NCI-H1436 treated with DMSO at 0.1 percent for 48 hours (cell line): ENCODE measurements around the gene COX10.
A peak's percentile ranks its signal among the peaks of the same experiment; 100 is the strongest.
"Not testable (repeated sequence)": the region's sequence is repeated elsewhere in the genome, so short reads cannot be mapped to it uniquely, and the experiment has no call there.

Experiments
- DNase-seq: peaks from one replicate; lab custom pipeline; 2025; lab: John Stamatoyannopoulos, UW

Gene COX10

DNA sequence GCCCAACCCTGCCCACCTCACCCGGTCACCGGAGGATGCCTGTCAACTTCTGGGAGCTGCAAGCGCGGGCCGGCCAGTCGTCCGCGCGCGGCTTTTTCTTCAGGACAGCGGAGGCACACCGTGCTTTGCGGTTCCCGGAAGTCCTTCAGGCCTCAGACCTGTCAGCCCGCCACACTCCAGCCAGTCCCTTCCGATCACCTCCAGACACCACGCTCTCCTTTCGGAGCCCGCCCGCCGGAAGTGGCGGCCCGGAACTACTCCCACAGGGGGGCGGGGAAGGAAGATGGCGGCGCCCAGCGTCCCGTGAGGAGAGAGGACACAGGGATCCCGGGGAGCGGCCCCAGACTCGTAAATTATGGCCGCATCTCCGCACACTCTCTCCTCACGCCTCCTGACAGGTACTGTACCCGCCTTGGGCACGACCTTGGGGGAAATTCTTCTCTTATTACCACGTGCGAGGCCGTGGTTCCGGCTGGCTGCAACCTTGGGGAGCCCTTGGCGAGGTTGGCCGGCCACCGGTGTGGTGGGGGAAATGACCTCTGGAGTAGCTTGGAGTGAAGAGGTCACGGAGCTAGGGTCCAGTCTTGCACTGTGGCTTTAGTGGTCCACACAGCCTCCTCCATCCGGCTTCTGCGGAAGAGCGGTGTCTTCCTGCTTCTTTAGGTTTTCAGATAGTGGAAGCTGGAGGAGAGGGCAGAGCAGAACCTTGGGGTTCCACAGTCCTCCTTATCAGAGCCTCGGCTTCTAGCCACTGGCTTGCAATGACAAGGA, at the start of gene COX10:
Gene COX10 (plus strand): TSS at position 254 of the 771 bp plus-strand sequence. CDS start 102 bp downstream, at position 356.
- peak; percentile 5 for DNase-seq

DNA sequence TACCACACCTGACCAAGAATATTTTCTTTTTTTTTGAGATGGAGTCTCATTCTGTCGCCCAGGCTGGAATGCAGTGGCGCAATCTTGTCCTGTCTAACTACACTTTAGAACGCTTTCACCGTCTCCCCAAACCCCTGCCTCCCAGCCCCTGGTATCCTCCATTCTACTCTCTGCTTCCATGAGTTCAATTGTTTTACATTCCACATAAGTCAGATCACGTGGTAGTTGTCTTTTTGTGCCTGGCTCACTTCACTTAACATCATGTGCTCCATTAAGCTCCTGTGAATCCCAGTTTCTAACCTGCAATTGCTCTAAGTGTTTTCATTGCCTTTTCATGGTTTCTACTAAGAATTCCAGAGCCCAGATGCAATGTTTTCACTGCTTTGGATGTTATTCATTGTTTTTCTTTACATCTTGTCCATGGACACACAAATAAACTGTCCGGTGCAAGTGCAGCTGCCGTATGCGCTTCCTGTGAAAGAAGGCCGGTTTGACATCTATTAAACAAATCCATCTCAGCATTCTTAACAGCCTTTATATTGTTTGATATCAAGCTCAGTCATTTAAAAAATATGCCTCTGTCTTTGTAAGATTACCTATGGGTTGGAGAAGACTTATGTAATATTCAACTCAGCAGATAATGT, 47.5 kb upstream of the COX10 start:
- DNase-seq: not testable (repeated sequence)

DNA sequence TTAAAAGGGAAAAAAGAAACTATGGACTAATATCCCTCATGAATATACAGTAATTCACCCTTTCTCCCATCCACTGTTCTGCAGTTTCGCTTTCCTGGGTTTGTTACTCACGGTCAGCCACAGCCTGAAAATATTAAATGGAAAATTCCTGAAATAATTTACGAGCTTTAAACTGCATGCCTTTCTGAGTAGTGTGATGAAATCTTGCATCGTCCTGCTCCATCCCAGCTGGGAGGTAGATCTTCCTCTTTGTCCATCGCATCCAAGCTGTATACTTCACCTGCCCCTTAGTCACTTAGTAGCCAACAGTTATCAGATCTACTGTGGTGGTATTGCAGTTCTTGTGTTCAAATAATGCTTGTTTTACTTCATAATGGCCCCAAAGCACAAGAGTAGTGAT, 39.5 kb upstream of the COX10 start:
- not testable (repeated sequence) for DNase-seq

DNA sequence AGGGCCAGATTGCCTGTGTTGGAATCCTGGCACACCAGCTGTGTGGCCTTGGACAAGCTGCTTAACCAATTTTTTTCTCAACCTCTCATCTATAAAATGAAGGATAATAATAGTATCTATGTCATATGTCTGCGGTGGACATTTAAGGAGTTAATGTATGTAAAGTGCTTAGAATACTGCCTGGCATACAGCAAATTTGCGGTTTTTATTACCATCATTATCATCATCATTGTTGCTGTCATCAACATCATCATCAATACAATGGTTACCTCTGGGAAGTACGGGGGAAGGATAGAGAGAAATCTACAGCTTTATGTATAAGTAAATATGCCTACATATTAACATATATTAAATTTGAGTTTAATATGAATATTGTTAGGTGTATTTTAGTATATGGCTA, 37.1 kb upstream of the COX10 start:
- DNase-seq: no peak

DNA sequence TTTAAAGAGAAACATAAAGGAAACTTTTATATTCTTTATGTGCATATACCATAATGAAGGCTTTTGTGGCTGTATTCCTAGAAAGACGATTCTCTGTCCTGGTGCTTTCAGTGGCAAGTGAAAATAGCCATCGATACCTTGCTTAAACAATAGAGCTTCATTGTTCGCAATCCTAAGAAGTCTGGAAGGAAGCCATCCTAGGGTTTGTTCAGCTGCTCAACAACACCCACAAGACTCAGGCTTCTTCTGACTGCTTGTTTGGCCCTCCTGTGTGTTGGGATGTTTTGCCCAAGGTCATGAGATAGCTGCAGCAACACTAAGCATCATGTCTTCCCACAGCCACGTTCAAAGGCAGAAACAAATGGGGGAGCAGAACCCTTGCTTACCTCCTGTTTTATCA, 36.1 kb upstream of the COX10 start:
- no peak for DNase-seq

DNA sequence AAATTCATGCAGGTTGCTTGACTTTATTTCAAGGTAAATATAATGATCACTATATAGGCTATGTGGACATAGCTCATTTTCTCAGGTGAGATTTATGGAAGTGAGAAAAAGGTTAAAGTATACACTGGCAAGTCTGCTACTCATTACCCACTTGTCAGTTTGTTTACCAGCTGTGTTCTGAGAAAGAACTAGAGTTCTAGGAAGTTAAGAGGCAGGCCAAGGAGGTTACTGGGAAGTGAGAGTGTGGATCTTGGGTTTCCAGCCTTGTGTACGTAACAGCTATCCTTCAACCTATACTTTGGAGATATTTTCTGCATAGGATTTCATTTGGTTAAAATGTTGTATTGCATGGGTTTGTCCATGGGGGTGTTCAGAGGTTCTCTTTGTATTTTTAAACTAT, 31.9 kb upstream of the COX10 start:
- DNase-seq: no peak

DNA sequence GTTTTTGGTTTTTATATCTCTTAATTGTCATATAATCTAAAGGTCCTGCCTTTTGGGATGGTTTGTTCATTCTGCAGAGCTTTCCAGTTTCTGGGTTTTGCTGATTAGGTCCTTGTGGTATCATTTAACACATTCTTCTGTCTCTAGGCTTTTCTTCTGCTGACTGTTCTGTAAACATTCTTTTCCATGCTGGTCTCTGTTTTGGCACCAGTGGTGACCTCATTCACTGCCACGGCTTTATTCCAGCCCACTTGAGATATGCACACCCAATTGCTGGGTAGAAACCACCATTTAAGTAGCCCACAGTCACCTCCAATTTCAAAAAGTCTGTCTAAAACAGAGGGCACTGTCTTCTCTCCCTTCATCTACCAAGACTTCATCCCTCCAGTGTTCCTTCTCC, 31.1 kb upstream of the COX10 start:
- no peak for DNase-seq

DNA sequence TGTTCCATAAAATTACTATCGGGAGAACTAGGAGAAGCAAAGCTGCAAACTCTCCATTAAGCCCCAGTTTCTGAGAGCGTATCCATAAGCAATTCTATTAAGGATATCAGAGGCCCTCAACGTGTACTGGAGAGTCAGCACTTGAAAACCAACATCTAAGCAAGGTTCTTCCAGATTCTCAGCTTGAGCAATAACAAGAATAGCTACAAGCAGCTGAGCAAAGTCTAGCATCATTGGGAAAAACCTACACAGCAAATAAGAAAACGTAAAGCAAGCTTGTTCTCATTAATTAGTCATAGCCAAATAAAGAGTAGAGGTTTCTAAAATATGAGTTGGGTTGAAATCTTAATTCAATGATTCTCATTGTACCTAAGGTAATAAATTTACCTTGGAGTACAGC, 26.9 kb upstream of the COX10 start:
- no peak for DNase-seq

DNA sequence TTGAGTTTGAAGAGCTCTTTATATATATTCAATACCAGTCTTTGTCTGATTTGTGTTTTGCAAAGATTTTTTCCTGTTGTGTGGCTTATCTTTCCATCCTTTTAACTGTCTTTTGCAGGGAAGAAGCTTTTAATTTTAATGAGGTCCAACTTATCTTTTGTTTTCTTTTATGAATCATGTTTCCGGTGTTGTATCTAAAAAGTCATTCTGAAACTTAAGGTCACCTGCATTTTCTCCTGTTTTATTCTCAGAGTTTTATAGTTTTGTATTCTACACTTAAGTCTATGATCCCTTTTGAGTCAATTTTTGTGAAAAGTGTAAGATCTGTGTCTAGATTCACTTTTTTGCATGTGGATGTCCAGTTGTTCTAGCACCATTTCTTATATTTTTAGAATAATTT, 24.6 kb upstream of the COX10 start:
- no peak for DNase-seq

DNA sequence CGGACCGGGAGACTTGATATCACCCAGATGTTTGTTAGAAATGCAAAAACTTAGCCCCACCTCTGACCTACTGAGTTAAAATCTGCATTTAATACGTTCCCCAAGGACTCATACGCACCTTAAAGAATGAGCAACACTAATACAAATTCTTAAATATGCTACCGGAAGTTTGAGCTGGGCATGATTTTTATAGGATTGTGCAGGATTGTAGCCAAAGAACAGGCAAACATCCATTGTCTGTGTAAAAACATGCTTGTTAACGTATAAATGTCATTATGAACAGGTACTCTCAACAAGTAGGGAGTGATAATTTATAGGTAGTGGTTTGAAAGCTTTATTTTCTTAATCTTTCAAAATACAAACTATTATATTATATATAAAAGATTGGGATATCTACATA, 22.3 kb upstream of the COX10 start:
- DNase-seq: no peak

DNA sequence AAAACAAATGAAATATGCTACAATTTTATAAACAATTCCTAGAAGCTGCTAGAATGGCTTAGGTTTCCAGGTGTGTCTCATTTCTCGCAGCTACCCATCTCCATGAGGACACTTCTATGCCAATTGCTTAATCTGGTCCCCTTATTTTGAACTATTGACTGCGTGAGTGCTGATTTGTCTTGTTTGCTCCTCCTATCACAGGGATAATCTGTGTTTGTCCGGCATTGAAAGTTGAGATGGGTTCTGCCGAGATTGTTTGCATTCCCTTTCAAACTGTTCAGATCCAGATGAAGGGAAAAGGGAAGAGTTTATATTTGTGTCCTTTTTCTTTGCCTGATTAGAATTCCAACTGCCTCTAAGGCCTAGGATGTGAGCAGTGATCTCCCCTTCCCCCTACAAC, 21.7 kb upstream of the COX10 start:
- DNase-seq: no peak

DNA sequence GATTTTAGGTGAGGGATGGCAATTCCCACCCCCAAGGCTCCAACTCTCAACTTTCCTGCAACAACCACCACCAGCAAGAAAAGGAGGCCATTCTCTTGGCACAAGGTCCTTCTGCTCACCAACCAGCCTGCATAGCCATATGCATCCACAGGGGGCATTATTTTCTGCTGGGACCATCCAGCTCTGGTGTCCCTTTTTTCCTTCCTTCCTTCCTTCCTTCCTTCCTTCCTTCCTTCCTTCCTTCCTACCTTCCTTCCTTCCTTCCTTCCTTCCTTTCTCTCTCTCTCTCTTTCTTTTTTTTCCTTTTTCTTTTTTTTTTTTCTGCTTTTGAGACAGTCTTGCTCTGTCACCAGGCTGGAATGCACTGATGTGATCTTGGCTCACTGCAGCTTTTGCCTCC, 21.1 kb upstream of the COX10 start:
- no peak for DNase-seq

DNA sequence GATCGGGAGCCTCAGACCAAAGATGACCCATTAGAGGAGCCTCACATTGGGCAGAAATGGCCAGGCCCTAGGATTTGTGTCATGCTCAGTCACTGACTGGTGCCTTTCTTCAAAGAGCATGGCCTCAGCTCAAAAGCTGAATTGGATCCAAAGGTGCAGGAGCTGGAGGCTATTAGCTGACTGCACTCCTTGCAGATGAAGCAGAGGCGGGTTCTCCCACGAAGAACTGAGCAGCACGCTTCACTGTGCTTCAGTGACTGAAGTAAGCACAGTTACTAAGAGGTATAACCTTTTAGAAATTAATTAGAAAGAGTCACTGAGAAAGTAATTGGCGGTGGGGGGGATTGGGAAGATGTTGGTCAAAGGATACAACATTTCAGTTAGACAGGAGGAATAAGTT, 18.7 kb upstream of the COX10 start:
- DNase-seq: no peak

DNA sequence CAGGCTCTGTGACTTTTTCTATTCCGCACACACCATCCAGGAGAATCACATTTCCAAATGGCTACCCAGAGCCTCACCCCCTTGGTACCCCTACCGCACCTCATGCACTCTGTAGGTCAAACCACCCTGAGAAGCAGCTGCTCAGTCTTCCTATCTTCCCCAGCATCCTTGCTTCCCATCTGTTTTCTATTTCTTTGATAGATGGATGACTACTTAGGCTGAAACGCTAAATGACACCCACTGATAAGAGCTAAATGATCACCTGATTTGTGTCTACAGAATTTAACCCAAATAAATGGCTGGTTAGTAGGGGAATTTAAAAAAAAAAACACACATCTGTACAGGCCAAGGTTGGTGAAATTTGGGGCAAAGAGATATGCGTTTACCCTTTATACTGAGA, 17.6 kb upstream of the COX10 start:
- no peak for DNase-seq

DNA sequence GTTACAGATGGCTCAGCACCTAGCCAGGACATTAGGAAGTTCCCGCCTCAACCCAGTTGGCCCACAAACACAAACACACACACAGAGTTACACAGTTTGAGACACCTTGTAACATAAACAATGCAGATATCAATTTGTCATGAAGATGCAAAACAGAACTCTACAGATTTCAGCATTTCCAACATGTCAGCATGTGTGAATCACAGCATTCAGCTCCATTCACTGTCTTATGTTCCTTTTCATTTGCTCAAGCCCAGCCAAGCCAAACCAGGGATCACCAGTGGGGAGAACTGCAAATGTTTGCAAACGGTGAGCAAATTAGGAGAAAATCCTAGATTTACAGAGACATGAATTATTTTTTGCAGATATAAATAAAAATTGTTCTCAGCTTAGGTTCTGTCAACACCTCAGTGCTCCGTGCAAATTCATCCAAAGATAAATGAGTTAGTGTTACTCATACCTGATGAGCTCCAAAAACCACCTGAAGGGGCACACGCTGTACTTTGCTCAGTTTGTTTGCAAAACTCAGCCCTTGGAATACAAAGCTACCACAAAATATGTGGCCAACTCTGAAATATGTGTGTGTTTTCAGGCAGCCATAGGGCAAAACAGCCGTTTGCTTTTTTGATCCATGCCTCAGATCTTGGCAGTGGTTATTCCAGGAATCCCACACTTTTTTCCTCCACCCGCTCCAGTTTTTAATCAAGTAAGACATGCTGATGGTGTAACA, 16.3 kb upstream of the COX10 start:
- no peak for DNase-seq

DNA sequence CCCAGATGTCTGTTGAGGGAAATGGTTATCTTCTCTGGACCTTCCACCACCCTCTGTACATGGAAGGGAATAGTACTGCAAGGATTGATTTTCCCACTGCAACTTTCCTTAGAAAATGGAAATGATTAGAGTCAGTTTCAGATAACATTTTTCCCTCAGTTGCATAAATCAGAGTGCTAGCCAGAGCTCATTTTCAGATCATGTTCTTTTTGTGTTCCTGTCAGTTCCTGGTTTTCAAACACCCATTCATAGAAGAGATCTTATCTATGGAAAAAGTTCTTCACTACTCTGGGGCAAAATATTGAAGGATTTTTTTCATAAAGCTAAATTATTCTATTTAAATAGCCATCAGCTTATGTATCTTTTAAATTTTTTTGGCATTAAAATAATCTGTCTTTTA, 11.7 kb upstream of the COX10 start:
- DNase-seq: no peak

DNA sequence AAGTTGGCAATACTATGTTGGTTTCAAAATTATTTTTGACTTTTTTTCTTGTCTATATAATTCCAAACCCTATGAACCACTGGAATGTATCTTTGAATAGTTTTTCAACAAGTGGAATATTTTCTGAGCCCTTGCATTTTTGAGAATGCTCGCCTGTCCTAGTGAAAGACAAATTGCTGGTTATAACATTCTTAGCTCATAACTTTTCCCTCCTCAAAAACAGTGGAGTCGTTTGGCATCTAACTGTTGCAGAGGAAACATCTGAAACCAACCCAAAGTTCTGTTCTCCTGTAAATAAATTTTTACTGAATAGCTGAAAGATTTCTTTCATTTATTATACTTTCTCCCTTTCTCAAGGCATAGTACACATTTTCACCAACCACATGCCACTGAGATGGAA, 11.3 kb upstream of the COX10 start:
- DNase-seq: no peak

DNA sequence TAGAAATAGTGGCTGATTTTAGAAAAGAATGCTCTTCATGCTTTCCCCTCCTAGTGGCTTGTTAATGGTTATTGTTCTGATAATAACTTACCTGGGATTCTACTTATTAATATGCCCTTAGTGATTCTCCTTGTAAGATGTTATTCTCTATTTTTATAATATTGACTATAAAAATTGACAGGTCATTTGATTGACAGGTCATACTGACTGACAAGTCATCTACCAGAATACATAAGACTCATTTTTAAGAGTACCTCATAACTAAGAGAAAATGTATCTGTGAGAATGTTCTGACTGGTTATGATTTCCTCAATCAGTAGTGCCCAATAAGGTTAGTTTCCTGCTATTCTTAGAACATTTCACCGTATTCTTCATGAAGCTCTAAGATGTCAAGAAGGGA, 8.6 kb upstream of the COX10 start:
- no peak for DNase-seq

DNA sequence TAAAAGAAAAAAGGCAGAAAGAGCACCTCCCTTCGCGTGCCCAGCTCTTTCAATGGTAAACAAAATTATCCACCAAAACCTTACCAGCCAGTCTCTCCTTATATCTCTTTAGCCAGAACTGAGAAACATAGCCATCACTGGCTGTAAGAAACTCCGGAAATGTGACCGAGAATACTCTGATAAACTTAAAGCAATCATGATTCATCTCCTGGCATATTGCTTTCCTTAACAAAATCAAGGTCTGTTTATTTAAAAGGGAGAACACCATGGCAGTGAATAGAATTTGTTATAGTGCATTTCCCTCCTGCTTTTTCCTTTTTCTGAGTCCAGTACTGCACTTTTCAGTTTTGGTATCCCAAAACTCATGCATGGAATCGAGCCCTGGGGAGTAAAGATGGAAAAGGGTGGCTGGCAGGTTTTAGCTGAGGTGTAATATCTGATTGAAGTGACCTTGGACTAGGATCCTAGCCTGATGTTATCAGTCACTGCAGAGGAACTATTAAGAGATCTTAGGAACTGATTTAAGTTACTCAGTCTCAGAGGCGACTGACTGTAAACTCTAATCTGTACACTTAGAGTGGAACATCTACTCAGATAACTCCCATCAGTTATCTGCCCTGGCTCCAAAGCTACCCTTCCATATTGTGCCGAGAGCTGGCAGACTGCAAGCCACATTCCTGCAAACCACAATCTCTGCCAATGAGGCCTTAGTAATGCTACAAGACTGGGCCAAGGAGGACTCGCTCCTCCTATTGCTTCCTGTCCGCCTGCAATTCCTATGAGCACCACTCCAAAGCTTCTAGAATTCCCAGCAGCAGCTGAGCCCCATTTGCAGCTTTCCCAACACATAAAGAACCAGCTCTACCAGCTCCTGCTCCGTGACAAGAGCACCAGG, 7.4 kb upstream of the COX10 start:
- no peak for DNase-seq

DNA sequence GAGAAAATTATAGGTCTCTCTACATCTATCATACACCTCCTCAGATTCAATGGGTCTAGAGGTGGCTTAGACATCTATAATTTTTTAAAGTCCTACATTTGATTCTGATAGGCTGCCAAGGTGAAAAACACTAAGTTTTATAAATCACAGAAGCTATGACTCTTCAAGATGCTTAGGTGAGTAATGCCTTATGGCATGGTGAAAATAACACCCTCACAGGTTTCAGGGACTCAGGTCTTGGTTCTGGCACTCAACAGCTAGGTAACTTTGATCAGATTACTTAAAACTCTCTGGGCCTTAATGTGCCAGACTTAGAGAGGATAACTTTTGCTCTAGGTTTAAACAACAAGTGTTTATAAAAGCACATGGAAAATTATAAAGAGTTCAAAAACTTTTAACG, 2.0 kb upstream of the COX10 start:
- no peak for DNase-seq

DNA sequence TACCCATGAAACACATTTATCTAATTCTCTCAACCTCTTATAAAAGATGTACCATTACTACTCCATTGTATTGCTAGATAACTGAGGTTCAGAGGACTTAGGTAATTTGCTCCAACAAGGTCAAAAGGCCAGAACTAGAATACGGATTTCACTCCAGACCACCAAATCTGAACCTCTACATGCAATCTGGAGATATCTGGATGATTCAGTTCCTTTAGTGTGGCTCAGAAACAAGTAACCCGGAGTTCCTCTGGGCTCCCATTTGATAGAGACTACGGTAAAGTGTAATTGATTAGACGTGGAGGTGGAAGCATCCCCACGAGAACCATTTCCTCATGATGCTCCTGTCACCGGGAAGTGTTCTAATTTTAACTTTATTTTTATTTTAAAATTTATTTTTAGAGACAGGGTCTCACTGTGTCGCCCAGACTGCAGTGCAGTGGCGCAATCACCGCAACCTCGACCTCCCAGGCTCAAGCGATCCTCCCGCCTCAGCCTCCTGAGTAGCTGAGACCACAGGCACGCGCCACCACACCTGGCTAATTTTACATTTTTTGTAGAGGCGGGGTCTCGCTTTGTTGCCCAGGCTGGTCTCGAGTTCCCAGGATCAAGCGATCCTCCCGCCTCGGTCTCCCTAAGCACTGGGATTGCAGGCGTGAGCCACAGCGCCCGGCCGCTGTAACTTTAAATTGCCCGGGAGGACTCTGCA, 608 bp upstream of the COX10 start:
- DNase-seq: no peak
